Omental fat pad (tissue), 4 donors: ENCODE data around the gene NEDD4. TPM values are rescaled to one million over a fixed set of nuclear protein-coding genes. Genes with fewer than 3 reads are reported as not detected.
"Not testable (repeated sequence)": the region's sequence is repeated elsewhere in the genome, so short reads cannot be mapped to it uniquely, and the experiment has no call there.

Source experiments
- ATAC-seq: fragments of 150-250 bp; one replicate; pipeline ENCODE4 v1.9.1; 2016; ENCODE audit warnings: mild to moderate bottlenecking, moderate library complexity; ENCODE audit not compliant: low FRiP score
- DNase-seq: peaks from one replicate; pipeline ENCODE4 v3.0.0-alpha.2; 2019; ENCODE audit warnings: low spot score
- total RNA-seq, 4 donors: library from RNA; depleted of rRNA; stranded (reverse); fragments of >200 nt; gene quantifications; one replicate each; pipeline ENCODE4 v1.1.0, GENCODE V29; 2016
- TF ChIP-seq, protein P1 (sequence below), 3 donors: fragments of 450-650 bp; IDR thresholded peaks; one replicate each; pipeline ENCODE4 v1.5.1; 2016 to 2017; ENCODE audit warnings: antibody characterized with exemption in 3 of 3, mild to moderate bottlenecking in 3 of 3, moderate library complexity in 2 of 3

NEDD4 gene
- total RNA-seq, 4 donors from 2014 or later: 9.5 to 40.5 (median 15.6) TPM

DNA sequence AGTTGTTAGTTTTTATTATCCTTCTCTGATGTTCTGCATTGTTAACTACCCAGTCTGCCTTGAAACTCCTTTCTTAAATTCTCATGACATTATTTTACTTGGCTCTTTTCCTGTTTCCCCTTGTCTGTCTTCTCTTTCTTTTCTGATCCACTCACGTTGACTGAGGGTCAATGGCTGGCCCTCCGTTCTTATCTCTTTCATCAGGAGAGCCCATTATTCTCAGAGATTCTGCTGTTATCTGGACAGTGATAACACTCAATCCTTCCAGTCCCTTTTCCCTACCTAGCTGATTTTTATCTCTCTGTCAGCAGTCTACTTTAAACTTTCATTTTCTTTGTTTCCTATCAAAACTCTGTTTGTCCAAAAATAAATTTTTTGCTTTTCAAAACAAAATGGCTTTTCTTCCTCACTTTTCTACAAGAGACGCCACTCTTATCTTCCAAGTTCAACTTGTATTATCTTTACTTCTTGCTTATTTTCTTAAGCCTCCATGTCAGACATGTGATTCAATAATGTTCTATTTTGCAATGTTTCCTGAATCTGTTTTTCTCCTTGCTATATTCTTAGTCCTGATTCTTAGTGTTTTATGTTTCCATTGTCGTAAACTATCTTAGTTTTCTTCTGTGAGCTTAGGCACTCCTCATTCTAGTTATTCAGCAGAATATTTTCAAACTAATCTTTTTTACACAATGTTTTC, 120.2 kb downstream of the NEDD4 start:
- DNase-seq: no peak
- TF ChIP-seq, protein P1, sequence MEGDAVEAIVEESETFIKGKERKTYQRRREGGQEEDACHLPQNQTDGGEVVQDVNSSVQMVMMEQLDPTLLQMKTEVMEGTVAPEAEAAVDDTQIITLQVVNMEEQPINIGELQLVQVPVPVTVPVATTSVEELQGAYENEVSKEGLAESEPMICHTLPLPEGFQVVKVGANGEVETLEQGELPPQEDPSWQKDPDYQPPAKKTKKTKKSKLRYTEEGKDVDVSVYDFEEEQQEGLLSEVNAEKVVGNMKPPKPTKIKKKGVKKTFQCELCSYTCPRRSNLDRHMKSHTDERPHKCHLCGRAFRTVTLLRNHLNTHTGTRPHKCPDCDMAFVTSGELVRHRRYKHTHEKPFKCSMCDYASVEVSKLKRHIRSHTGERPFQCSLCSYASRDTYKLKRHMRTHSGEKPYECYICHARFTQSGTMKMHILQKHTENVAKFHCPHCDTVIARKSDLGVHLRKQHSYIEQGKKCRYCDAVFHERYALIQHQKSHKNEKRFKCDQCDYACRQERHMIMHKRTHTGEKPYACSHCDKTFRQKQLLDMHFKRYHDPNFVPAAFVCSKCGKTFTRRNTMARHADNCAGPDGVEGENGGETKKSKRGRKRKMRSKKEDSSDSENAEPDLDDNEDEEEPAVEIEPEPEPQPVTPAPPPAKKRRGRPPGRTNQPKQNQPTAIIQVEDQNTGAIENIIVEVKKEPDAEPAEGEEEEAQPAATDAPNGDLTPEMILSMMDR (IDR thresholded peaks at IDR 0.05): no peak
- ATAC-seq: no peak

DNA sequence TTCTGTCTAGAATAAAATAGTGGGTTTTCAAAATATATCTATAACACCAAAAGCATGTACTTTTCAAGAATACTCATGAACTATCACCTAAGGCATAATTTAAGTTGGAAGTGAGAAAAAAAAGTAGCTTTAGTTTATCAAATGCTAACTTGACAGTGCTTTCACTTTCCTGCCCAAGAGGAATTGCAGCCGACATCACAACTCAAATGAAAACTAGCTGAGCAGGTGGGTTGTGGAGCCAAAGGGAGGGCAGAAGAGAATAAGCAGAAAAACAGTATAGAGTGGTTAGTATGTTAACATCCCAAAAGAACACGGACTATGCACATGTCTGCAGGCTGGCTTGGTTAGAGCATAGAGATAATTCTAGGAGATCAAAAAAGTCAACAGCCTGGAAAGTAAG, 120.9 kb downstream of the NEDD4 start:
- ATAC-seq: no peak
- no peak for DNase-seq
- TF ChIP-seq, protein P1 (IDR thresholded peaks at IDR 0.05): no peak

DNA sequence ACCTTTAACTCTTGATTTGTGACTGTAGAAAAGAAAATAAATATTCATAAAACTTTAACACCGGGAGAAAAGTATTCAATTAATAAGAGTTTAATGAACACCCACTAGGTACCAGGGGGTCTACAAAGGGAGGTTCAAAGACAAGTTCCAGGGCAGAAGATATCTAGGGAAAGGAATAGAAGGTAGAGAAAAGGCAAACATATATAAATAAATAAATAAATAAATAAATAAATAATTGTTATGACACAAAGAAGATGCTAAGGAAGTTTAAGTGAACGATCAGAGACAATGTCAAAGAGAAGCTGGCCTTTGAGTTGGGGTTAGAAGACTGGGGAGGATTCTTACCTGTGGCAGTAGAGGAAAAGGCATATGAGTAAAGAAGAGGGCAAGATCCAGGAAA, 123.8 kb downstream of the NEDD4 start:
- TF ChIP-seq, protein P1 (IDR thresholded peaks at IDR 0.05): no peak

DNA sequence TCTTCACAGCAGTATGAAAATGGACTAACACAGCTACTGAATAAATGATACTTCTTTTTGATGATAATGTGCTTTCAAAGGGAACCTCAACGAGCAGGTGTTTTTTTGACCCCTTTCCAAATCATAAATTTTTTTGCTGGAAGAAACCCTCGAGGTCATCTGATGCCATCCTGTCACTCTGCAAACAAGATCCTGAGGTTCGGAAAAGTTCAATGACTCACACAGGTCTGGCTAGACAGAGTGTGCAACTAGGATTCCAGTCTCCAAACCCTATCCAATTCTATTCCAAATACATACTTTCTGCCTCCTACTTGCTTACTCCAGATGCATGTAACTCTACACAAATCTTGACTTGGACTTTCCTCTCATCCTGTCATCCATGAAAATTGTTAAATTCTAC, 124.7 kb downstream of the NEDD4 start:
- TF ChIP-seq, protein P1 (IDR thresholded peaks at IDR 0.05): no peak
- DNase-seq (no peak), ATAC-seq (no peak)

More for the DNA sequence above, 123.8 kb downstream of the NEDD4 start:
- no peak for DNase-seq
- ATAC-seq: no peak

DNA sequence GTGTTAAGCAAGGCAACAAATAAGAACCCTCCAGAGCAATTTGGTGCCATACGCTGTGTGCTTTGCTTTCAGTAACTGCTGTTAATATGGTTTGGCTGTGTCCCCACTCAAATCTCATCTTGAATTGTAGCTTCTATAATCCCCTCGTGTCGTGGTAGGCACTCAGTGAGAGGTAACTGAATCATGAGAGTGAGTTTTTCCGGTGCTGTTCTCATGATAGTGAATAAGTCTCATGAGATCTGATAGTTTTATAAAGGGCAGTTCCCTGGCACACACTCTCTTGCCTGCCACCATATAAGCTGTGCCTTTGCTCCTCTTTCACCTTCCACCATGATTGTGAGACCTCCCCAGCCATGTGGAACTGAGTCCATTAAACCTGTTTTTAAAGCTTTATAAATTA, 125.1 kb downstream of the NEDD4 start:
- not testable (repeated sequence) for ATAC-seq, DNase-seq

DNA sequence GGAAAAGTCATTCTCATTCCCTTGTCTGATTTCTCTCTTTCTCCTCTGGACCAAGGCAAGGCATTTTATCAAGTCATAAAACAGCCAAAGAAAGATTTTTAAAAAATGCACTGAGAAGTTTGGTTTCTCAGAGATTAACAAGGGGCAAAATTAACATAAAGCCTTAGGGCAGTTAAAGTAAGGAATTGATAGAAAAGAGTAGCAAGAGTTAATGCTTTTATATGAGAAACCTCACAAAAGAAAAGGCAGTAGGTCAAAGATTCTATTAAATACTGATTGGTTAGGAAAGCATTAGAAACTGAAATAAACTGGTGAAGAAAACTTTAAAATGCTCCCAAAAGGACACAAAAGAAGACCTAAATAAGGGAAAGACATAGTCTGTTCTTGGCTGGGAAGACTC, 129.5 kb downstream of the NEDD4 start:
- DNase-seq (no peak), ATAC-seq (no peak)
- TF ChIP-seq, protein P1 (IDR thresholded peaks at IDR 0.05): no peak

DNA sequence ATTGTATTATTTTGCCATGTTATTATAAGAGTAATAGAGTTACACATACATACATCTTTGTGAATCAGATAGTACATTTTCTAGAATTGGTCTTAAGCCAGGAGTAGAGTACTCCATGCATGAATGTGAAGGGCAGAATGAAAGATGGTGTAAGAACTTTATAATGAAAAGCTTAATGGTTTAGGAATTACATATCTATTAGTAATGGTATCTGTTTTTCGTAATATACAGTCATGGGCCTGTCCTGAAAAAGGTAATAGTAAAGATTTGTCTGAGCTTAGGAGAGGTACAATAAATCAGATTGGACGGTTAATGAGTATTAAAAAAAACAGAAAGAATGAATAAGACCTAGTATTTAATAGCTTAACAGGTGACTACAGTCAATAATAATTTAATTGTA, 132.3 kb downstream of the NEDD4 start:
- ATAC-seq (no peak), DNase-seq (no peak)
- TF ChIP-seq, protein P1 (IDR thresholded peaks at IDR 0.05): no peak
